Stimulated activated CD8-positive, alpha-beta memory T cell treated with anti-CD3 and anti-CD28 coated beads, Interleukin-12 subunit alpha, Interleukin-12 subunit beta, amount 100 ng/mL, for 1 hour (primary cell): ENCODE data around the gene COL6A1.

Source experiments
- DNase-seq: peaks from one replicate; pipeline ENCODE4 v3.0.0-alpha.2; 2020; ENCODE audit warnings: low read depth

COL6A1 gene

DNA sequence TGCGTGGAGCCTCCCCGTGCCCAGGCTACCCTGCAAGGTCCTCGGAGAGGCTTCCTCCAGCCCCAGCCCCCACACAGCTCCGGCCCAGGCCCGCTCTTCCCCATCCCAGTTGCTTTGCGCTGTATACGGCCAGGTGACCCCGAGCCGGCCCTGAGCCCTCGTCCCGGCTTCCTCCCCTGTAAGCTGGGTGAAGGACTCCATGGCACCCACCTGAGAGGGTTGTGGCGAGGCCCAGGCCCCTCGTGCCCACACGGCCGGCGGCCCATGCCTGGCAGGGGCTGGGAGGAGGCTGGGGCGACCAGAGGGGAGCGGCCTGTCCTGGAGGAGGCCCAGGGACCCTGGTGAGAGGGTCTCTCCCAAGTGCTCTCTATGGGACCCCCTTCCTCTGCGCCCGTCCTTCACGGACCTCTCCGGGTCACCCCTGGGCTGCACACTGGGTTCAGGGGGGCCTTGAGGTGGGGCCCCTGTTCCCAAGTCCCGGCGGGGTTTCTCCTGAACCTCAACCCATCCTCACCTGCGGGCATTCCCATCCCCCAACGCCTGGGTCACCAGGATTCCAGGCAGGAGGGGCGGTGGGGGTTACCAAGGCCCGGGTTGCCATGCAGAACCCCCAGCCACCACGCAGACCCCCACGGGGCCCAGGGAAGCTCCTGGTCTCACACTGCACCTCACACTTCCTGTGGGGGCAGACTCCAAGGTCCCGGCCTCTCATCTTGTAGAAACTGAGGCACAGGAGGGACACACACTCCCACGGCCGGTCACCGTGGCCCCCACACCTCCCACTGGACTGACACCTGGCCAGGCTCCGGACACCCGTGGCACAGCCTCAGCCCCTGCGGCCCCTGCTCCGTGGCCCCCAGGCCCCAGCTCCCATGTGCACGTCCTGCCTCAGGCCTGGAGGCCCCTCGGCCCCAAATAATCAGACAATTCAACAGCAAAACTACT, 25.2 kb downstream of the COL6A1 start:
- DNase-seq = no peak

DNA sequence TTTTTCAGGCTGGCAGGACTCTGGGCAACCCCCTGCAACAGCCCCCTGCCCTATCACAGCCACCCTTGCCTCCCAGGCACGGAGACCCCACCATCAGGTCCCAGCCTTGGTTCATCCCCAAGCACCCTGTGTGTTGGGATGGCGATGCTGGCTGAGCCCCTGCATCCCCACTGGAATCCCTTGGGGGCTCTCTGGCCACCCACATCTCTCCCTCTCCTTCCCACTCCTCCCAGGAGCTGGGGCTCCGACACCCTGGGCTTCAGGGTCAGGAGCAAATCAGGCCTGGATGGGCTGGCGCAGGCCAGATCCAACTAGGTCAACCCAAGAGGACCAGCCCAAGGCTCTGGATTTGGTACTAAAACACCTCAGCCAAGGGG, 25.9 kb downstream of the COL6A1 start:
- no peak for DNase-seq

DNA sequence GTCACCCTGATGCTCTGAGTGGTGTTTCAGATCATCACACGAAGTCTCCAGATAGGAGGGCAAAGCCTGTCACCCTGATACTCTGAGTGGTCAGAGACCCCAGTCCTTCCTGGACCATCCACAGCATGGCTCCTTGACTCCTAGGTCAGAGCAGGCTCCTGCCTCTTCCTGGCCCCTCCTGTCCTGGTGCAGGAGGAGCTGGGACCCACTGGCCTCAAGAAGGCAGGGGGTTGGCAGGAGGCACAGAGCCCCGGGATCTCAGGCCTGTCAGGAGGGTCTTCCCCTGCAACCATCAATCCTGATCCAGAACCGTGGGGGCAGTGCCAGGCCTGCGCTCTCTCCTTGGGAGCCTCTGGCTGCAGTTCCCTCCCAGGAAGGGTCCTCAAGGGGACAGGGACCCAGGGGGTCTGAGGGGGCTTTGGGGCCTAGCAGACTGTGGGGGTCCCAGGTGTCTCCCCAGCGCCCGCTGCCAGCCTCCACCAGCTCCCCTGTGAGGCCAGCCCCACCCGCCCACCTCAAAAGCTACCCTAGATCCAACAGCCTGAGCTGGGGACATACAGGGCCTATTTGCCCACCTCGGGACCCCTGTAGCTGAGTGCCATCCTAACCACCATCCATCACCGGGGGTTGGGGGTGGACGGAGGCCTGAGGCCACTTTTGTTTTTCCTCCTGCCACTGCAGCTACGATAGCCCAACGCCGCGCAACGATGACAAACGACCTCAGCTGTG, 27.5 kb downstream of the COL6A1 start:
- no peak for DNase-seq

DNA sequence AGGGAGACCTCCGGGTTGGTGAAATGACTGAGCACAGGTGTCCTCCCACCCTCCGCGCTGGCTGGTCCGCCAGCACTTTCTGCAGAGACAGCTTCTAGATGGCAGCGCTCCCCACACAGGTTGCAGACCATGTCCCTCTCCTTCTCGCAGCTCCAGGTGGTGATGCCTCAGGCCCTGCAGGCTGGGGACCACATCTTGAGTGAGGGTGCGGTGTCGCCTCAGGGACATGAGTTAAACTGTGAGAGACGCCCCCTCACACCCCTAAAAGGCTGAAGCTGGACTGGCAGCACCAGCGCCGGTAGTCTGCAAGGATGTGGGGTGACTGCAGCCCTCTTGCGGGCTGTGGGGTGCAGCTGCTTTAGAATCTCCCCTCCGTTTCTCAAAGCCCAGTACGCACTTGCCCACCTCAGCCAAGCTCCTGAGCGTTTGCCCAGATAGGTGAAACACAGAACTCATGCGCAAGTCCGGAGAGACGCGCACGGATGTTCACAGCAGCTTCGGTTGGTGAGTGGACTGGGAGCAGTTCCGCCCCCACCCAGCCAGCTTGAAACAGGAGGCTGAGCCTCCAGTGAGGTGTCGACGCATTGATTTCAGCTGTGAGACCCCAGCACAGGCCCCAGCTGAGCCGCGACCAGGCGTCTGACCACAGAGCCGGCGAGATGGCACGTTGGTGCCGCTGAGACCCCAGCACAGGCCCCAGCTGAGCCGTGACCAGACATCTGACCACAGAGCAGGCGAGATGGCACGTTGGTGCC, 28.6 kb downstream of the COL6A1 start:
- DNase-seq = no peak

DNA sequence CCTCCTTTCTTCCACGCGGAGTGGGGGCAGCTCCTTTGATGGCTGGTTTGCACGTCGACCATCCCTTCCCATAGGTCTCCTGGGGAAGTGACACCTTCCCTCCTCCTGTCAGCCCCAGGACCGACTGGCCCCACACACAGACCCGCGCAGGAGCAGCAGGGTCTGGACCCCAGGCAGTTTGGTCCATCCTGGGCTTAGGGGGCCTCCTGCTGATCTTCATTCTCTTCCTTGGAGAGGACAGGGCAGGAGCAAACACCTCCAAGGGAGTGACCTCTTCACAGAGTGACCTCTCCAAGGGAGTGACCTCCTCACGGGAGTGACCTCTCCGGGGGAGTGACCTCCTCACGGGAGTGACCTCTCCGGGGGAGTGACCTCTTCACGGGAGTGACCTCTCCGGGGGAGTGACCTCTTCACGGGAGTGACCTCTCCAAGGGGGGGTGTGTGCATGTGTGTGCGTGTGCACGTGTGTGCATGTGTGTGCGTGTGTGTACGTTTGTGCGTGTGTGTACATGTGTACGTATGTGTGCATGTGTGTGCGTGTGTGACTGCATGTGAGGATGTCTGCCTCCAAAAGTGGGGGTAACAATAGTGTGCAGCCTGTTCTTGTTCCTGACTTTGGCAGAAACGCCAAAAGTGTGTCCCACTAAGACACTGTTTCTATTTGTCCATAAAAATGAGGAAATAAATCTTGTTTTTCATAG, 29.8 kb downstream of the COL6A1 start:
- no peak for DNase-seq

DNA sequence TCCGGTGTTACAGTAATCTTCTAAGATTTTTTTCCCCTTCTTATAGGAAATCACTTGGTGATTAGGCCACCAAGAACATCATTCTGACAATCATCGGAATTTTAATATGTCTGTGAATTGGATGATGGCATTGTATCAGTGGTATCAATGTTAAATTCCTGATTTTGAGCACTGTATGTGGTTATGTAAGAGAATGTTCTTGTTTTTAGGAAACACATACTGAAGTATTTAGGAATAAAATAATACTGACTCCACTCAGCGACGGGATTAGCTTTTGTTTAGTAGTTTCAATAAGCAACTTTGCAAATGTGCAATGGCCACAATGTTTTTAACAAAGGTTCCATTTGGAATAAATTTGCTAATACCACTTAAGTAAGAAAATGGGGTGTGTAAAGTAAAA, 30.6 kb downstream of the COL6A1 start:
- DNase-seq = no peak

DNA sequence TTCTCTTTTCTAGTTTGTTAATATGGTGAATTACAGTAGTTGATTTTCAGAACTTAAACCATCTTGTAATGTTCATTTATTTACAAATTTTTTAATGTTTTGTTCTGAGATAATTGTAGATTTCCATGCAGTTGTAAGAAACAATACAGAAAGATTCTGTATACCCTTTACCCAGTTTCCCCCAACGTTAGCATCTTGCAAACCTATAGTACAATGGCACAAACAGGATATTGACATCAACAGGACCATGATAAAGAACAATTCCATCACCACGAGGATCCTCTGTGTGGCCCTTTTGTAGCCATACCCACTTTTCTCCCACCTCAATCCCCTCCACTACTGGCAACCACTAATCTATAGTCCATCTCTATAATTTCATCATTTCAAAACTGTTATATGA, 33.3 kb downstream of the COL6A1 start:
- no peak for DNase-seq

DNA sequence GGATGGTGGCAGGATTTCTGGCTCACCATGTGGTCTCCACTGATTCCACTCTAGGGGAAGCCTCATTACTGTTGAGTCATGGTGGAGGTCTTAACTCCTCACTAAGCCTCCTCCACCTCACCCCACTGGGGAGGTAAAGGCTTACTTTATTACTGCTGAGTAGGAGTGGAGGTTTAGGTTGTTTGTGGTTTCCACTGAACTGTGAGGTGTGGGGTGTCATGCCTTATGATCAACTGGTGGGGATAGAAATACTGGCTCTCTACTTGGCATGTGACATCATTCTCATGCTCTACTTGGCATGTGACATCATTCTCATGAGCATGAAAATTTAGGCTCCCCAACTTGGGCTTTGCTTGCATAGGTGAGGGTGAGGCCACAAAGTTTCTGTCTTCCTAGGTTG, 35.6 kb downstream of the COL6A1 start:
- no peak for DNase-seq

DNA sequence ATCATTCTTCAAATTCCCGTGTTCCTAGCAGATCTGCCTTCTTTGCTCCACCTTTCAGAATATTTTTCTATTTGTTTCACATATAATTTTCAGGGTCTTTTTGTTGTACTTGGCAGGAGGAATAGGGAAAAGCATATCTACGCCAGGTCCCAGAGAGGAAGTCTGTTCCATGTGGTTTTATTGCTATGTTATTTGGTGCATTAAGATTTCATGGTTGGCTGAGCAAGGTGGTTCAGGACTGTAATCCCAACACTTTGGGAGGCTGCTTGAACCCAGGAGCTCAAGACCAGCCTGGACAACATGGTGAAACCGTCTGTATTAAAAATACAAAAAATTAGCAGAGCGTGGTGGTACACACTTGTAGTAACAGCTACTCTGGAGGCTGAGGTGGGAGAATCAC, 36.1 kb downstream of the COL6A1 start:
- no peak for DNase-seq

DNA sequence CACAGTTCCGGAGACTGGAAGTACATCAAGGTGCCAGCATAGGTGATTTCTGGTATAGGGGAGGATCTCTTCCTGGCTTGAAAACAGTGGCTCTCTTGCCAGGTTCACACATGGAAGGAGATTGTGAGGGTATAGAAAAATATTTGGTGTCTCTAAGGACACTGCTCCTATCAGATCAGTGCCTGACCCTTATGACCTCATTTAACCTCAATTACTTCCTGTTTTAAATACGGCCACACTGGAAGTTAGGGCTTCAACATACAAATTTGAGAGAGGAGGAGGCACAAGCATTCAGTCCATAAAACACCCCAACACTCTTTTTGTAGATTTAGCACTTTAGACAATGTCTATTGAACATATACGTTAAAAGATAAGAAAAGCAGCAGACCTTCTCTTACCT, 37.0 kb downstream of the COL6A1 start:
- no peak for DNase-seq

DNA sequence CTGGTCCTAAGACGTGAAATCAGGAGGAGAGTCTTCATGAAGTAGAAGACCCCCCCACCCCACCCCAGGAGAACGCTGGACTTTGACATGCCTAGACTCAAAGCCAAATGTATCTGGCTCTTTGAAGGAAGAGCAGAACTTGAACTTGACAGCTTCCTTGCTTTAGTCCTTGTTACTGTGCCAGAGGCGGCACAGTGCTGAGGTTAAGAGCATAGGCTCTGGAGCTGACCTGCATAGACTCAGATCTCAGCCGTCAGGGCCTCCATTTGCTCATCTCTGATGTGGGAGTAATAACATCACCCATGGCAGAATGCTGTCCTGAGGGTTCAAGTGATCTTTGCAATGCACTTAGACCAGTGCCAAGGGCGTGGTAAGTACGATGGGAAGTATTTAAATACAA, 39.0 kb downstream of the COL6A1 start:
- no peak for DNase-seq

DNA sequence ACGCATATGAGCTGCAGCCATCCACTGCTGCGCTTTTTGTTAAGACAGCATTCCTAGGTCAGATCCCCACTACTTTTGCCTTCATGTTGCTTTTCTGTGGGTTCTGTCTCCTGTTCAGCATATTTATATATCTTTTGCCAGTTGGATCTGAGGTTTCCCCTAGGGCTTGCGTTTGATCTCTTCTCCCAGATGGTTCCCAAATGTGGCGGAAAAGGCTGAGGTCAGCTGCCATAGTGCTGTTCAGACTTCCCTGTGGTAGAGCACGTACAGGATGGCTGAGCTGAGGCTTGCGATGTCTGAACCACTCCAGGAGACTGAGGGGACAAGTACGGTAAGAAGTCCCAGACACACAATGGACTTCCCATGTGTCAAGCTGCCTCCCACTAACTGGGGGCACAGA, 39.8 kb downstream of the COL6A1 start:
- no peak for DNase-seq

DNA sequence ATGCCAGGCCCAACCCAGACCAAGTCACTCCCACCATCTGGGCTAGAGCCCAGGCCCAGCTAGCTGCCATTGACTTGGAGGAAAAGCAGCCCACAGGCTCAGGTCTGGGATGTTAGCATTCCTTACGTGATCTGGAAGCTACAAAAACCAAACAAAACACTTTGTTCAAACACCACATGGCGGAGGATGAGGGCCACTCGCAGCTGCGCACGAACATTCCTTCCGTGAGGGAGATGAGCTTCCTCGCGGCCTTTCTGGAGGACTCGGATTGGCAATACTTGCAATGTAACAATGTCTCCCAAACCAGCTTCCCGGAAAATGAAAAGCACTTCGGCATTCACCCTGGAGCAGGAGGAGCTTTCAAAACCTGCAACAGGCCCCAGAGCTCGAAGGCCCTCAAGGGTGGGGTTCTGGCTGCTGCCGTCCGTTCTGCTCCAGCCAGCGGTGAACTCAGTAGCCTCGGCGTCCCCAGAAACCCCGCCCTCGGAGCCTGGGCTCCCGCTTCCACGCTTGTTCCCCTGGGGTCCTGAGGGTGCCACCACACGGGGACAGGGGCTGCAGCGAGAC, 40.5 kb downstream of the COL6A1 start:
- no peak for DNase-seq

DNA sequence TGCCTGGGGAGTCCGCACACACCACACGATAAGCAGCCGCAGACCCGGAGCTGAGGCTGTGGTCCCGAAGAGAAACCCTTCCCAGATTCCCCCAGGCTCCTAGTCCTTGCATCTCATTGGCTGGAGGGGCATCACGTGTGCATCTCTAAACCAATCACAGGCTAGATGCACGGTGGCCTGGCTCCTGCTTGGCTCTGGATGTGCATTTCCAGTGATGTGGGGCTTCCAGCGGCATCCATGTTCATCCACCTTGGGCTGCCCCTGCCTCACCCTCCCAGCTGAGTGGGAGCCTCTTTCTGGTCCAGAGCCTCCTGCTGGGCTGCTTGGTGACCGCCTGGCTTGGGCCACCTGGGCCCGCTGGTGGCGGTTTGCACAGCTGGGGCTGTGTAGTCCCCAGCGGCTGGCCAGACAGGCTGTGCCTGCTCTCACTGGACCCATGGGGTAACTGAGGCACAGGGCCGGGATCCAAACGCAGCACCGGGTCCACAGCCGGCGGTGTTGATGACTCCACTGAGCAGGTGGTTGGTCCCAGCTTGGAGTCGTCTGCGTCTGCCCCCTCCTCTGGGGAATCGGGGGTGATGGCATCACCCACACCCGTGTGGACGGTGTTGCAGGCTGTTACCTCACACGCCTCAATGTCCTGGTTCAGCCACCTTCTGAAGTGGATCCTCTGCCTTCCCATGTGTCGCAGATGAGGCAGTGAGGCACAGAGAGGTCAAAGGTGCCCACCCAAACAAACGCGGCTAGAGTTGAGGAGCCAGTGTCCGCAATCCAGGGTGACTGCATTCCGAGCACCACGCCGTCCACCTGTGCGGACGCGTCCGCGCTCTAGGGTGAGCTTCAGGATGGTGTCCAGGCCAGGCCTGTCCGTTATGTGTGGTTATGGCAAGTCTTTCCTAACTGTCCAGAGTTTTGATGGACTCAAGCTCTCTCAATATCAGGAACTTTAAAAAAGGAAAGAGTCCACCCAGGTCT, 41.3 kb downstream of the COL6A1 start:
- DNase-seq = no peak

DNA sequence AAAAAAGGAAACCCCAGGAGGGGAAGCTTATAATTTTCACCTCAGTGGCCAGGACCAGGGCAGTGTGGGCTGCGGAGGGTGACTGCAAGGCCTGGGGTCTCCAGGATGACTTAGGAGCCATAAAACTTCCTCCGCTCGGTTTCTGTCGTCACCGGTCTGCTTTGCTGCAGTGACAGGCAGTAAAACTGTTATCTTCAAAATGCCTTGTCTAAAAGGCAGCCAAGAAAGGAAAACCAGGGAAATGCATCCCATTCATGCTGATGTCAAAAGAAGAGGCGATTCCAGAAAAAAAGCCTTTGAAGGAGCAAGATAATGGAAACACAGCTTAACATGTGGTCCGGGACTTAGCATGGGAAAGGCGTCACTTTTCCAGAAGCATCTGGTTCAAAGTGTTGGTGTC, 42.0 kb downstream of the COL6A1 start:
- no peak for DNase-seq

DNA sequence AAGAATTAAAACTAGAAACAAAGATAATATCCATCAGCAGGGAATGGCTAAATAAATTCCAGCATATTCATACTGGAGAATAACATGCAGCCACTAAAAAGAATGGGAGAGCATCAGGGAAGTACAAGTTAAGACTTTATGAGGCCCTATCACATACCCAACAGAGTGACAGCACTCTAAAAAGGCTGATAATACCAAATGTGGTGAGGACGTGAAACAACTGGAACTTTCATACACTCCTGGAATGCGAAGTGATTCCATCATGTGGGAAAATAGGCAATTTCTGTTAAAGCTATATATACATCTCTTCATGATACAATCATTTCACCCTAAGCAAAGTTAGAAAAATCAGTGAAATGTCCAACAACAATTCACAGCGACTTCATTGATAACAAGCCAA, 42.6 kb downstream of the COL6A1 start:
- no peak for DNase-seq

DNA sequence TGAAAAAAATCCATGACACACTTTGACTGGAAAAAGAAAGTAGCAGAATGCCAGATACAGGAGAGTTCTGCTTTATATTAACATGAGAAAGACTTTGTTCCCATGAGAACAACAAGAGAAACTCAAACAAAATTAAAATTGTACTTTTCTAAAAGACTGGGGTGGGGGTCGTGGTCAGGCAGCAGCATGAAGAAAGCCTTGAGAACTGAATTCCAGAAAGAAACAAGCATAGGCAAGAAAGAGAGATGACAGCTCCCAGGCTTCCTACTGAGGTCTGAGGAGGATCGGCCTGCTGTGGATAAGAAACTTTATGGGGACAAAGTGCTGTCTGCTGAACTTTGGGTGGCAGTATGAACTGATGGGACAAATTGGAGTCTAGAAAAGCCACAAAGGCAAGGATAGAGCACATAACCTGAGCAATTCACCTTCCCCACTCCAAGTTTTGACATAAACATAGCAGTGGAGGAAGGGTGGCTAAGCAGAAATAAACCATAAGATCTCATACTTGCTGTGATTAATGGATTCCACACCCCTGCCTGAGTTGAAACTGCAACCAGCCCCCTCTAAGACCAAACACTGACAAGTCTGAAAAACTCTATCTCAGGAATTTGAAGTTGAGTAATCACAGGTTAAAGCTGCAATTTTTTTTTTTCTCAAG, 43.7 kb downstream of the COL6A1 start:
- DNase-seq = no peak

DNA sequence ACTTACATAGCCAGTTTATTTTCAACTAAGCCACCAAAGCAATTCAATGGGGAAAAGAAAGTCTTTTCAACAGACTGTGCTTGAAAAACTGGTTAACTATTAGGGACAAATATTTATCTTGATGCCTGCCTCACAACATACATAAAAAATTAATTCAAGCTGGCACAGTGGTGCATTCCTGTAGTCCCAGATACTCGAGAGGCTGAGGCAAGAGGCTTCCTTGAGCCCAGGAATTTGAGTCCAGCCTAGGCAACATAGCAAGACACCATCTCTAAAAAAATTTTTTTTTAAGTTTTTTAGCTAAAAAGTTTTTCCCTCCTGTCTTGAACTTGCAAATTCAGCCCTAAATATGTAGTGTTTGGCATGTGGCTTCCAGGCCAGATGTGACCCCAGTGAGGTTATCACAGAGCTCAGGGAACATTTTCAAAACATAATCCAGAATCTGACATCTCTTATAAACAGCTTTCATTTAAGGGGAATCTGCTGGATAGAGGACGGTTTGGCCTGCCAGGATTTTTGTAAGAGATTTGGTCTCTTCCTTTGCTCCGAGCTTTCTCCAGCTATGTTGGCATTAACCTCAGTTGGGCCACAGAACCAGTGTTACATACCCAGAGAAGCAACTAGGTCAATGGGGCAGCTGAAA, 46.4 kb downstream of the COL6A1 start:
- no peak for DNase-seq

DNA sequence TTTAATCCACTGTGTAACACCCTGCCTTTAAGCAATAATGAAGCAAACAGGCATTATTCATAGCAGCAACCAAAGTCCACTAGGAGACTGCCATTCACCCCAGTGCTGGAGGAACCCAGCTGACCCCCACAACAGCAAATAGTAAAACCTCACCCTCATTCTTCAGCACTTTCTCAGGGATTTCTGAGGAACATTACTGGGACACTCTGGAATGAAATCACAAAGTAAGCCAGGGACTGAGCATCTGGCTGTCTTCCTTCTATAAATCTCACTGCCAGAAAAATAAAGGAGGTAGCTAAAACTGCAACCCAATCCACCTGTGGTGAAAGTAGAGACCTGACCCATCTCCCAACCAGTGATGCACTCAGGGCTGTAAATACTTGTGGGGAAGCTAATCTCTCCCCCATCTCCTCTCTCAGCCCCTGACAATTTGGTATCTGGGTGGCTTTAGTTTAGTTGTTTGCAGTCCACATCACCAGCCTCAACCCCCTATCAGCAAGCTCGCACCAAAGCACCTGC, 47.1 kb downstream of the COL6A1 start:
- no peak for DNase-seq
